Gastrocnemius medialis (tissue), 4 donors: ENCODE results near the gene ETHE1. TPM values are rescaled to one million over a fixed set of nuclear protein-coding genes. Genes with fewer than 3 reads are reported as not detected.
A peak's percentile ranks its signal among the peaks of the same experiment; 100 is the strongest.

Experiments
- ATAC-seq, 2 donors: fragments of 150-250 bp; one replicate each; pipeline ENCODE4 v1.9.1; 2016
- DNase-seq, 2 donors: peaks; one replicate each; pipeline ENCODE4 v3.0.0-alpha.2; 2019
- H3K27ac ChIP-seq, 4 donors: fragments of 200-600 bp; sonication (generic); 1 replicate in 1 of 4; 2 replicates in 3 of 4; pipeline ENCODE4 v1.5.1; 2016 to 2018; ENCODE audit warnings: mild to moderate bottlenecking in 2 of 4, moderate library complexity in 1 of 4
- H3K27me3 ChIP-seq, 3 donors: fragments of 200-600 bp; sonication (generic) in 2 of 3; 1 replicate in 1 of 3; 2 replicates in 2 of 3; pipeline versions ENCODE4 v1.5.1 to v1.6.0; 2016 to 2019; ENCODE audit warnings: mild to moderate bottlenecking in 1 of 3, moderate library complexity in 1 of 3
- H3K36me3 ChIP-seq, 2 donors: fragments of 200-600 bp; sonication (generic) in 1 of 2; one replicate each; pipeline ENCODE4 v1.5.1; 2017 to 2018
- H3K4me1 ChIP-seq, 2 donors: fragments of 200-600 bp; sonication (generic) in 1 of 2; one replicate each; pipeline ENCODE4 v1.5.1; 2016 to 2017; ENCODE audit warnings: mild to moderate bottlenecking in 2 of 2
- H3K4me3 ChIP-seq, 4 donors: fragments of 200-600 bp; sonication (generic) in 3 of 4; 1 replicate in 1 of 4; 2 replicates in 3 of 4; pipeline ENCODE4 v1.5.1; 2016 to 2019; ENCODE audit warnings: mild to moderate bottlenecking in 2 of 4
- H3K9me3 ChIP-seq, 3 donors: fragments of 200-600 bp; sonication (generic) in 2 of 3; 1 replicate in 1 of 3; 2 replicates in 2 of 3; pipeline ENCODE4 v1.5.1; 2016 to 2019
- CTCF ChIP-seq, 5 experiments: fragments of 450-650 bp in 3 of 5; fragments of 200-600 bp in 2 of 5; sonication (generic) in 2 of 5; IDR thresholded peaks in 4 of 5; conservative IDR thresholded peaks in 1 of 5; 1 replicate in 4 of 5; 2 replicates in 1 of 5; pipeline ENCODE4 v1.5.1; 2016 to 2019; ENCODE audit warnings: antibody characterized with exemption in 5 of 5, mild to moderate bottlenecking in 3 of 5, moderate library complexity in 3 of 5
- POLR2A ChIP-seq, 2 donors: fragments of 450-650 bp; IDR thresholded peaks; one replicate each; pipeline ENCODE4 v1.6.1; 2017; ENCODE audit warnings: antibody characterized with exemption in 2 of 2, mild to moderate bottlenecking in 2 of 2, moderate library complexity in 2 of 2
- in situ Hi-C, 4 donors: fragments of 200-750 bp; cut with MboI; loops; one replicate each; pipeline versions ENCODE4 v1.15.0 to v1.8.0; 2017; ENCODE audit warnings: low sequenced_read_pairs in 4 of 4
- intact Hi-C: fragments of 100-400 bp; cut with DNase I; formaldehyde crosslinking; loops from one replicate; pipeline ENCODE4 v1.15.1; 2023; ENCODE audit warnings: low total_unique reads
- total RNA-seq, 4 donors: library from RNA; depleted of rRNA; stranded (reverse); fragments of >200 nt; gene quantifications; one replicate each; pipeline versions ENCODE4 v1.1.0 to v1.2.3, GENCODE V29; 2016

ETHE1 gene
- total RNA-seq, 4 donors from 2014 or later: 18.6 to 34.8 (median 29.2) TPM

GRCh38 chr19:43462785-43463380 lies 64.1 kb downstream of the ETHE1 start:
- Histone ChIP-seq H3K36me3 (no peaks in the 10 kb centered on the region), H3K4me1 (no peaks in the 10 kb centered on the region), H3K27me3 (peaks cover 12 to 35% (median 18%) of the 10 kb centered on the region in 3 donors), H3K4me3 (peak overlapping the region; percentile 64 to 94 (median 68)), H3K27ac (peak overlapping the region in 1 of 4 donors; percentile 80), H3K9me3 (no peaks in the 10 kb centered on the region)
- no peak for ATAC-seq
- intact Hi-C loops: loop anchor here (1.0 kb wide), 2 partner anchors 12 to 41 kb away; partner anchors contain the start of gene PHLDB3
- in situ Hi-C loops: no loop called here
- no peak for DNase-seq
- TF ChIP-seq CTCF (IDR thresholded peaks at IDR 0.05 in 4 of 5, conservative IDR thresholded peaks at IDR 0.05 in 1 of 5): no peak
- no peak for TF ChIP-seq POLR2A (IDR thresholded peaks at IDR 0.05)

GRCh38 chr19:43462383-43462782 lies 64.6 kb downstream of the ETHE1 start:
- peaks cover 12 to 35% (median 18%) of the 10 kb centered on the region in 3 donors for H3K27me3 ChIP-seq
- no peaks in the 10 kb centered on the region for H3K36me3 ChIP-seq
- no peak for DNase-seq
- in situ Hi-C loops: no loop called here
- no peaks in the 10 kb centered on the region for H3K4me1 ChIP-seq
- no peaks in the 10 kb centered on the region for H3K9me3 ChIP-seq
- intact Hi-C loops: no loop called here
- H3K4me3 ChIP-seq: no peak overlapping the region
- TF ChIP-seq POLR2A (IDR thresholded peaks at IDR 0.05) (no peak), CTCF (IDR thresholded peaks at IDR 0.05 in 4 of 5, conservative IDR thresholded peaks at IDR 0.05 in 1 of 5) (no peak)
- ATAC-seq: no peak
- no peak overlapping the region for H3K27ac ChIP-seq

GRCh38 chr19:43461303-43461702 lies 65.7 kb downstream of the ETHE1 start:
- TF ChIP-seq CTCF (IDR thresholded peaks at IDR 0.05 in 4 of 5, conservative IDR thresholded peaks at IDR 0.05 in 1 of 5): no peak
- TF ChIP-seq POLR2A (IDR thresholded peaks at IDR 0.05): no peak

GRCh38 chr19:43460362-43461016 lies 66.5 kb downstream of the ETHE1 start:
- Histone ChIP-seq H3K27me3 (peaks cover 4 to 20% (median 15%) of the 10 kb centered on the region in 3 donors), H3K4me1 (no peaks in the 10 kb centered on the region), H3K27ac (no peak overlapping the region), H3K9me3 (no peaks in the 10 kb centered on the region), H3K36me3 (no peaks in the 10 kb centered on the region), H3K4me3 (no peak overlapping the region)
- TF ChIP-seq POLR2A (IDR thresholded peaks at IDR 0.05) (no peak), CTCF (IDR thresholded peaks at IDR 0.05 in 4 of 5, conservative IDR thresholded peaks at IDR 0.05 in 1 of 5) (no peak)
- DNase-seq: no peak
- in situ Hi-C loops: no loop called here
- intact Hi-C loops: no loop called here
- no peak for ATAC-seq

More at GRCh38 chr19:43461303-43461702, 65.7 kb downstream of the ETHE1 start:
- Histone ChIP-seq H3K4me1 (no peaks in the 10 kb centered on the region), H3K27me3 (peaks cover 12 to 29% (median 18%) of the 10 kb centered on the region in 3 donors), H3K27ac (no peak overlapping the region), H3K36me3 (no peaks in the 10 kb centered on the region), H3K4me3 (no peak overlapping the region), H3K9me3 (no peaks in the 10 kb centered on the region)
- ATAC-seq (no peak), DNase-seq (no peak)
- intact Hi-C loops (no loop called here), in situ Hi-C loops (no loop called here)
